HepG2 (cell line): ENCODE results near the gene NME2. TPM values are rescaled to one million over a fixed set of nuclear protein-coding genes. Genes with fewer than 3 reads are reported as not detected.

Experiments used
- ADNP ChIP-seq: sonication (generic); formaldehyde crosslinking; IDR thresholded peaks from 2 replicates; pipeline ENCODE4 v1.4.0; 2020; ENCODE audit warnings: missing genetic modification reagents
- ASH2L ChIP-seq: fragments of 300-600, 200-600 bp; sonication (generic); IDR thresholded peaks from 2 replicates; pipeline ENCODE4 v1.7.0; 2017; ENCODE audit warnings: low read depth, mild to moderate bottlenecking, moderate library complexity, mixed read lengths, low read length; ENCODE audit not compliant: insufficient read length
- ATF7-NPFF ChIP-seq: sonication (generic); formaldehyde crosslinking; IDR thresholded peaks from 2 replicates; pipeline ENCODE4 v1.8.1; 2023; ENCODE audit warnings: mild to moderate bottlenecking, low read depth, missing genetic modification reagents, moderate library complexity
- EEA1 ChIP-seq: sonication (generic); formaldehyde crosslinking; IDR thresholded peaks from 2 replicates; pipeline ENCODE4 v1.5.1; 2020; ENCODE audit warnings: mild to moderate bottlenecking, missing genetic modification reagents, borderline replicate concordance
- FOXA1 ChIP-seq, 2 experiments: fragments of 450-650 bp in 1 of 2; sonication (generic) in 1 of 2; formaldehyde crosslinking in 1 of 2; IDR thresholded peaks; 2 replicates each; pipeline versions ENCODE4 v1.4.0 to v1.6.1; 2016 to 2020; ENCODE audit warnings: missing genetic modification reagents in 1 of 2
- FOXJ3 ChIP-seq: sonication (generic); formaldehyde crosslinking; IDR thresholded peaks from 2 replicates; pipeline ENCODE4 v1.4.0; 2020; ENCODE audit warnings: missing genetic modification reagents, mild to moderate bottlenecking, borderline replicate concordance
- HMG20A ChIP-seq: IDR thresholded peaks from 2 replicates; pipeline ENCODE4 v1.6.1; 2016; ENCODE audit warnings: borderline replicate concordance
- MAZ ChIP-seq, 2 experiments: sonication (generic) in 1 of 2; formaldehyde crosslinking in 1 of 2; IDR thresholded peaks; 2 replicates each; pipeline versions ENCODE4 v1.5.0 to v1.6.1; 2012 to 2020; ENCODE audit warnings: low read depth in 2 of 2, mild to moderate bottlenecking in 2 of 2, borderline replicate concordance in 1 of 2, improper control_type of control experiment in 1 of 2, low read length in 1 of 2, missing genetic modification reagents in 1 of 2, moderate library complexity in 1 of 2
- MXD1 ChIP-seq: sonication (generic); formaldehyde crosslinking; IDR thresholded peaks from 2 replicates; pipeline ENCODE4 v1.4.0; 2020; ENCODE audit warnings: mild to moderate bottlenecking, missing genetic modification reagents
- PRDM4 ChIP-seq: sonication (generic); formaldehyde crosslinking; IDR thresholded peaks from 2 replicates; pipeline ENCODE4 v1.9.0; 2021; ENCODE audit warnings: missing genetic modification reagents, borderline replicate concordance
- SIN3A ChIP-seq: IDR thresholded peaks from 2 replicates; pipeline ENCODE4 v1.6.1; 2011; ENCODE audit warnings: low read depth, mild to moderate bottlenecking, control low read depth, low read length, borderline replicate concordance
- TBX3 ChIP-seq: fragments of 450-650 bp; IDR thresholded peaks from 2 replicates; pipeline ENCODE4 v1.6.1; 2017; ENCODE audit warnings: antibody characterized with exemption, mild to moderate bottlenecking, inconsistent platforms, borderline replicate concordance
- ZBTB3 ChIP-seq: sonication (generic); formaldehyde crosslinking; IDR thresholded peaks from 2 replicates; pipeline ENCODE4 v1.4.0; 2020; ENCODE audit warnings: low read depth, mild to moderate bottlenecking, moderate library complexity, missing genetic modification reagents, borderline replicate concordance
- ZNF33A ChIP-seq: sonication (generic); formaldehyde crosslinking; IDR thresholded peaks from 2 replicates; pipeline ENCODE4 v1.5.1; 2020; ENCODE audit warnings: missing genetic modification reagents, mild to moderate bottlenecking, moderate library complexity, borderline replicate concordance
- ZNF501 ChIP-seq: sonication (generic); formaldehyde crosslinking; IDR thresholded peaks from 2 replicates; pipeline ENCODE4 v1.5.1; 2020; ENCODE audit warnings: mild to moderate bottlenecking, moderate library complexity, missing genetic modification reagents
- ZSCAN20 ChIP-seq: sonication (generic); formaldehyde crosslinking; IDR thresholded peaks from 2 replicates; pipeline ENCODE4 v1.4.0; 2020; ENCODE audit warnings: missing genetic modification reagents, mild to moderate bottlenecking, borderline replicate concordance
- polyA plus RNA-seq, 8 experiments: library from polyadenylated mRNA; depleted of rRNA in 3 of 8; stranded (reverse) in 7 of 8; unstranded in 1 of 8; fragments of >200 nt; fragmentation: Illumina TruSeq in 4 of 8; extraction: Trizol in 4 of 8; gene quantifications; 2 replicates each; pipeline versions ENCODE4 v1.2.1 to v1.2.3, GENCODE V29; 2011 to 2016; ENCODE audit warnings: low read depth in 4 of 8, missing spikeins in 1 of 8, mixed read lengths in 1 of 8; ENCODE audit not compliant: insufficient read depth in 1 of 8
- total RNA-seq, 5 experiments: library from RNA; depleted of rRNA; stranded (reverse); fragments of >200 nt; fragmentation: Illumina TruSeq; extraction: Trizol; gene quantifications; 2 replicates each; pipeline ENCODE4 v1.2.3, GENCODE V29; 2016; ENCODE audit warnings: low read depth in 1 of 5
- TF ChIP-seq, protein P1 (sequence below): sonication (generic); formaldehyde crosslinking; IDR thresholded peaks from 2 replicates; pipeline ENCODE4 v1.4.0; 2020; ENCODE audit warnings: mild to moderate bottlenecking, missing genetic modification reagents
- TF ChIP-seq, protein P2 (sequence below): sonication (generic); formaldehyde crosslinking; IDR thresholded peaks from 2 replicates; pipeline ENCODE4 v1.4.0; 2020; ENCODE audit warnings: missing genetic modification reagents, mild to moderate bottlenecking, borderline replicate concordance

The NME2 gene
- total and polyA plus RNA-seq, 2 of the 13 experiments (the other 11 are each of a cell fraction or from before 2014, with no cell fraction given): 790 to 1,213 TPM

DNA sequence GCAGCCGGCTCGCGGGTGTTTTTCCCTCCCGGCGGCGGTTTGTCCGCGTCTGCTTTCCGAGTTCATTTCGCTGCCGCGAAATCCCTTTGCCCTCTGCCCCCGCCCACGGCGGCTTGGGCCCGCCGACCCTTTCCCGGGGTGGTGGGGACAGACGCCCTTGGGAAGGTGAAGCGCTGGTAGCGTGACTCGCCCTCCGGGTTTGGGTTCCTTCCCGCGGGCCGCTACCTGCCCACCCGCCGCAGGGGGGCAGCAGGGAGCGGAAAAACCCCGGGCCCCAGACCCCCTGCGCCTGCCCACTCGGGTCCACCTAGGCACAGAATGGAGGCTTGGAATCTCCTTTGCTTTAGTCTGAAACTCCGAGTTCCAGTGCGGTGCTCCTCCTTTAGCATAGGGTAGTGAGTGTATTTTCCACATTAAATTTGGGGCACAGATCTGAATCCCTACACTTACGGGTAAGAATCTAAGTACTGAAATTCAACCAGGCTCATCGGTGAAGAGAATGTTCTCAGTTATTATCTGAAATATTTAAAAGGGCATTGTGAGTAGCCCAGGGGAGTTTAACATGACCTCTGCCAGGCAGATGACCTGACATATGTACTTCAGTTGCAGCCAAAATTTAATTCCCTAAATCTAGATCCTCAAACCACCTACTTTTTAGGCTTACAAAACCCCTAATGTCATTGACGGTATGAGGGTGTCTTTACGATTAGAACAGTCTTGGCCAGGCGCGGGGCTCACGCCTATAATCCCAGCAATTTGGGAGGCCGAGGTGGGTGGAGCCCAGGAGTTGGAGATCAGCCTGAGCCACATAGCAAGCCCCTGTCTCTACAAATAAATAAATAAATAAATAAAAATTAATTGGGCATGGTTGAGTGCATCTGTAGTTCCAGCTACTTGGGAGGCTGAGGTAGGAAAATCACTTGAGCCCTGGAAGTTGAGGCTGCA is 1.0 kb downstream of the NME2 start (continued):
- TF ChIP-seq, protein P1, sequence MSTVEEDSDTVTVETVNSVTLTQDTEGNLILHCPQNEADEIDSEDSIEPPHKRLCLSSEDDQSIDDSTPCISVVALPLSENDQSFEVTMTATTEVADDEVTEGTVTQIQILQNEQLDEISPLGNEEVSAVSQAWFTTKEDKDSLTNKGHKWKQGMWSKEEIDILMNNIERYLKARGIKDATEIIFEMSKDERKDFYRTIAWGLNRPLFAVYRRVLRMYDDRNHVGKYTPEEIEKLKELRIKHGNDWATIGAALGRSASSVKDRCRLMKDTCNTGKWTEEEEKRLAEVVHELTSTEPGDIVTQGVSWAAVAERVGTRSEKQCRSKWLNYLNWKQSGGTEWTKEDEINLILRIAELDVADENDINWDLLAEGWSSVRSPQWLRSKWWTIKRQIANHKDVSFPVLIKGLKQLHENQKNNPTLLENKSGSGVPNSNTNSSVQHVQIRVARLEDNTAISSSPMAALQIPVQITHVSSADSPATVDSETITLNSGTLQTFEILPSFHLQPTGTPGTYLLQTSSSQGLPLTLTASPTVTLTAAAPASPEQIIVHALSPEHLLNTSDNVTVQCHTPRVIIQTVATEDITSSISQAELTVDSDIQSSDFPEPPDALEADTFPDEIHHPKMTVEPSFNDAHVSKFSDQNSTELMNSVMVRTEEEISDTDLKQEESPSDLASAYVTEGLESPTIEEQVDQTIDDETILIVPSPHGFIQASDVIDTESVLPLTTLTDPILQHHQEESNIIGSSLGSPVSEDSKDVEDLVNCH (CRISPR knock-in tag): no peak
- TF ChIP-seq MAZ (IDR thresholded peaks at IDR 0.05; ENCODE audit: borderline replicate concordance, low read depth, low read length): 0 out of 2 replicates have a peak, but pooled peaks have one; percentile 5
- TF ChIP-seq MAZ (CRISPR knock-in tag; IDR thresholded peaks at IDR 0.05; ENCODE audit: low read depth): no peak; the same call in 1 of the 2 replicates
- TF ChIP-seq, protein P2, sequence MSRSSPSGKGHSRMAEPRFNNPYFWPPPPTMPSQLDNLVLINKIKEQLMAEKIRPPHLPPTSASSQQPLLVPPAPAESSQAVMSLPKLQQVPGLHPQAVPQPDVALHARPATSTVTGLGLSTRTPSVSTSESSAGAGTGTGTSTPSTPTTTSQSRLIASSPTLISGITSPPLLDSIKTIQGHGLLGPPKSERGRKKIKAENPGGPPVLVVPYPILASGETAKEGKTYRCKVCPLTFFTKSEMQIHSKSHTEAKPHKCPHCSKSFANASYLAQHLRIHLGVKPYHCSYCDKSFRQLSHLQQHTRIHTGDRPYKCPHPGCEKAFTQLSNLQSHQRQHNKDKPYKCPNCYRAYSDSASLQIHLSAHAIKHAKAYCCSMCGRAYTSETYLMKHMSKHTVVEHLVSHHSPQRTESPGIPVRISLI (CRISPR knock-in tag): no peak
- no peak for TF ChIP-seq ATF7-NPFF (CRISPR knock-in tag)
- TF ChIP-seq ZSCAN20 (CRISPR knock-in tag): no peak; the same call in 1 of the 2 replicates
- TF ChIP-seq FOXJ3 (CRISPR knock-in tag): no peak
- peak; percentile 75; the same call in 1 of the 2 replicates for TF ChIP-seq ZNF33A (CRISPR knock-in tag)
- no peak for TF ChIP-seq HMG20A
- TF ChIP-seq SIN3A: no peak
- no peak for TF ChIP-seq FOXA1 (IDR thresholded peaks at IDR 0.05)
- TF ChIP-seq FOXA1 (CRISPR knock-in tag; IDR thresholded peaks at IDR 0.05): no peak
- TF ChIP-seq ADNP (CRISPR knock-in tag): no peak
- no peak for TF ChIP-seq TBX3
- peak; percentile 47 for TF ChIP-seq ASH2L
- no peak for TF ChIP-seq EEA1 (CRISPR knock-in tag)
- peak; percentile 86 for TF ChIP-seq ZNF501 (CRISPR knock-in tag)
- no peak for TF ChIP-seq PRDM4
- TF ChIP-seq MXD1: no peak
- no peak for TF ChIP-seq ZBTB3 (CRISPR knock-in tag)
